GM21447 (cell line): ENCODE results near the gene SQOR.

Source experiments
- ATAC-seq: cut with Tn5 transposase; IDR thresholded peaks from one replicate; pipeline ENCODE4 v1.9.1; 2021; ENCODE audit not compliant: unreplicated experiment

Gene SQOR

DNA sequence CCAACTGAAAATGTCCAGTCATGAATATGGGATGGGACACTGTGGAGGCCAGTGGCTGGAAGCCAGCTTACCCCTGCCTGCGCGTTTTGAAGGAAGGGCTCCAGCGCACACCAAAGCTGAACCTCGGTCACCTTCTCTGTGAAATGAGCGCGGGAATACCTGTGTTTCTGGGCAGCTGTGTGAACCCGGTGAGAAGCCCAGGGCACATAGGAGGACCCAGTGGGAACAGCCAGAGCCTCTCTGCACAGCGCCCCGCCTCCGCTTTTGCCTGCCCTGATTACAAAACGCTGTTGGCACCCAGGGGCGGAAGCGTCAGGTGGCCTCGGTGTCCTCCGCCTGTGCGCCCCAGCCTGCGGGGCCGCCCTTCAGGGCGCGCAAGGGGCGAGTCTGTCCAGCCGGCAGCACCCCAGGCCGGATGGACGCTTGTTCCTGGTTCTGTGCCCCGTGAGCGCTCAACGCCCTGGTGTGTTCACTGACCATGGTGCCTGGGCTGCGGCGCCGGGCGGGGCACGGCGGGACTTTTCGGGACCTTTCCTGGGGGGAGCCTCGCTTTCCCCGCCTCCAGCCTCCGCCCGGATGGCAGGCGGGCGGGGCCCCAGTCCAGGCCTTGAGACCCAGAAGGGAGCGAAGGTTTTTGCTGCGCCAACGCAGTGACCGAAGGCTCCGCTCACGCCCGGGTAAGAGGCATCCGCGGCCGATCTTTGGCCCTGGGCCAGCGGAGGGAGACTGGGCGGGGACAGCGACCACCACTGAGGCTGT, at the start of gene SQOR:
SQOR (plus strand) TSS at position 598 of the 759 bp plus-strand sequence. CDS start 23,895 bp downstream, outside the sequence.
- ATAC-seq: peak; percentile 61

DNA sequence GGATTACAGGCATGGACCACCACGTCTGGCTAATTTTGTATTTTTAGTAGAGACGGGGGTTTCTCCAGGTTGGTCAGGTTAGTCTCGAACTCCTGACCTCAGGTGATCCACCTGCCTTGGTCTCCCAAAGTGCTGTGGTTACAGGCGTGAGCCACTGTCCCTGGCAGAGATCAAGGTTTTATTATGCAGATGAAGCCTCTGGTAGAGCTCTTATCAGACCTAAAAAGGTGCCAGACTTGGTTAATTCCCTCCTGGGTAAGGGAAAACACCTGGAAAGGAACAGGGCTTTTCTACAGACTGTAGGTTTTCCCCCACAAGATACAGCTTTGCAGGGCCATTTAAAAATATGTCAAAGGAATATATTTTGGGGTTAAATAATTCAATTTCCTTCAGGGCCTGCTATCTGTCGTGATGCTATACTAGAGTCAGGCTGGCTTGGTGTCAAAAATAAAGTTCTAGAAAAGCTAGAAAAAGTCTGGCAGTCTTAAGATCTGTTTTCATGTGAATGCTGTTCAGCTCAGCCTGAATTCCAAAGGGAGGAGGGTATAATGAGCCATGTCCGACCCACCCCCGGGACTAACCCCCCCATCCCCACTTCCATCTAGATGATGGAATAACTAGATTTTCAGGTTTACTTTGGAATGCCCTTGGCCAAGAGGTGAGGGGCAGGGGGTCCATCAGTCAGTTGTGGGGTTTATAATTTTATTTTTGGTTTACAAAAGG, 49.6 kb upstream of the SQOR start:
- no peak for ATAC-seq

DNA sequence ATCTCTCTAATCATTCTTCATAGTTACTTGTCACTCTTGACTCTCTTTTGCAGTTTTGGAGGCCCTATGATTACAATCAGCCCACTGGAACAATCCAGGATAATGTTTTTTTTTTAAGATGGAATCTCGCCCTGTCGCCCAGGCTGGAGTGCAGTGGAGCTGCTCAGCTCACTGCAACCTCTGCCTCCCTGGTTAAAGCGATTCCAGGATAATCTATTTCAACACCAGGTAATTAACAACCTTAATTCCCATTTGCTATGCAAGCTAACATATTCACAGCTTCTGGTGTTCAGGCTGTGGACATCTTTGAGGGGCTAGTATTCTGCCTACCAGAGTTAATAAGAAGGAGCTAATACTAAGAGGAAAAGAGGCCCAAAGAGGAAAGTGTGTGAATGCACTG, 48.7 kb upstream of the SQOR start:
- ATAC-seq: no peak

DNA sequence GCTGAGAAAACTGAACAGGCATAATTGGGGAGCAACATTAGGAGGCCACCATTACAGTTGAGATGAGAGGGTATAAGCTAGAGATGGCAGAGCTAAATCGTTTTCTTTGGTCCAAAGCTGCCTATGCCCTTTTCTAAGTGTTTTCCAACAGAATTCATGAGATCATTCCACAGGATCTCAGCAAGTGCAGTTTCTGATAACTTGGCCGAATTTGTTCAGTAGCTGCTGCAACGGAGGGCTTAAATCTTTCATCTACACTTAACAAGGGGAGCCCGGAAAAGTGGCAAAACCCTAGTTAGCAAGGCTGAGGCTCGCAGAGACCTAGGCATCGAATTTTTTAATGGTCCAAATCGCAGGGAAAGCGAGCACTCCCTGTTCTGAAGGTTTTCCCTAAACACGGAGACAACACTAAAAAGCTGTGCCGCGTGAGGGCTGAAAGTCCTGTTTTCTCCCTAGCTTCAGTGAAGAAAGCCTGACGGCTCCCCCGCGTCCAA, 48.2 kb upstream of the SQOR start:
- peak; percentile 4 for ATAC-seq

DNA sequence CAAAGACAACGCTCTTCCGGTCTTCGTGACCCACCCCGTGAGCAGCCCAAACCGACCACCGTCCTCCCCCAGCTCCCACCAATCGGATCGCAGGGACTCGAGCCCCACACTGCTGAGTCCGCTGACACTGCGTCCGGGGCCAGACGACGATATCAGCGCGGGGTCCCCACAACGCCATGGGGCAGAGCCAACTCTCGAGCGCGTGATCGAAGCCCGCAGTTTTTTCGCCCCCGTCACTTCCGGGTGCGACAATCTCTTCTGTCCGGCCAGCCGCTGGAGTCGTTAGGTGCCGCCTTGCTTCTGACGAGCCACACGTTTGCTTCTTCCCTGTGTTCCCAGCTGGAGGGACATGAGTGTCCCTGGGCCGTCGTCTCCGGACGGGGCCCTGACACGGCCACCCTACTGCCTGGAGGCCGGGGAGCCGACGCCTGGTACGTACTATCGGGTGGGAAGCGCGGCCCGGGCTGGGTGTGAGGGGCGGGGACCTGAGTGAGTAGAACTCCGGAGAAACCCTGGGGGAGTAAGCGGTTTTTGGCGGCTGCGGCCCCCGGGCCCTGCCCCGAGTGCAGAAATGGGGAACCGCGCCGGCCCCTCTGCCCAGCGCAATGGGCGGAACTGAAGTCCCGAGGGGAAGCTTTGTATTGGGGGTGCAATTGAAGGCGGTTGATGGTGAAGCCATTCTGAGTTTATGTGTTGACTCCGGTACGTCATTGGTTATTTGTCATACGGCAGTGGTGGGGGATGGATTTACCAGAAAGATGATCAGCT, 47.5 kb upstream of the SQOR start, which contains the start of gene BLOC1S6:
BLOC1S6 (plus strand) TSS at position 285 of the 768 bp plus-strand sequence; CDS start at position 350, 65 bp downstream.
- peak; percentile 76 for ATAC-seq

DNA sequence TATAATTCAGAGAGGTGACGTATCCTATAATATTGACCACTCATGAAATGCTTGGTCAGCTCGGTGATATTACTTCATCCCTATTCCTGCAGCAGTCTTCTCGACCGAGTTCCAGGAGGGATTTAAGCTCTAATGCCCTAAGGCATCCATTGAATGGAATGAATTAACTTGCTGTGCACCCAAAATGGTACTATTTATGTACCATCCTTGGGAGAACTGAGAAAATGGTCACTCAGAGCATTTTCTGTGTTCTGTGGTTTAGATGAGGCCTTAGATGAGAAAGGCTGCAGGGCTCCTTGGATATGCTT, 47.0 kb upstream of the SQOR start:
- no peak for ATAC-seq

DNA sequence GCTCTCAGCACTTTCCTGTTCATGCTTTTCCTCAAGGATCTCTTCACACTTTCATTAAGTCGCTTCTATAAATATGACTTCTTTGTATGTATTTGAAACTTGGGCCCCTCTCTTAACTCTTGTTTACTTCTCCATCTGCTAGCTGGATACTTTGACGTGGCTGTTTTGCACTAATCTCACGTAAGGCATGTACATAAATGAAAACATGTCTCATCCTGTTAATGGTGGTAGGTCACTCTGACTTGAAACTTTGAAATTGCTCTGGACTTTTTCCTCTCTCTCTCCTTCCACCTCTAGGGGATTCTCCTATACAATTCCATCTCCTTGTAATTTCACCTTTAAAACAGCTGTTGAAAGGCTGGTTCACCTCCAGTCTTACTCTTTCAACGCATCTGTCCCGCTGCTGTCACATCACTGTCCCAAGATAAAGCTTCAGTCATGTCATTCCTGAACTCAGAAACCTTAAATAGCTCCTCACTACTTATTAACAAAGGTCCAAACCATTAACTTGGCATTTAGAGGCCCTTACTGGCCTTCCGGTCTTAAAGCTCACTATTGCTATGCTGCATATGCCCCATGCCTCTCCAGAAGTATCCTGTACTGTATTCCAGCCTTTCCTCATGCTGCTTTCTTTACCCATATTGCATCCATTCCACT, 46.5 kb upstream of the SQOR start:
- ATAC-seq: no peak

DNA sequence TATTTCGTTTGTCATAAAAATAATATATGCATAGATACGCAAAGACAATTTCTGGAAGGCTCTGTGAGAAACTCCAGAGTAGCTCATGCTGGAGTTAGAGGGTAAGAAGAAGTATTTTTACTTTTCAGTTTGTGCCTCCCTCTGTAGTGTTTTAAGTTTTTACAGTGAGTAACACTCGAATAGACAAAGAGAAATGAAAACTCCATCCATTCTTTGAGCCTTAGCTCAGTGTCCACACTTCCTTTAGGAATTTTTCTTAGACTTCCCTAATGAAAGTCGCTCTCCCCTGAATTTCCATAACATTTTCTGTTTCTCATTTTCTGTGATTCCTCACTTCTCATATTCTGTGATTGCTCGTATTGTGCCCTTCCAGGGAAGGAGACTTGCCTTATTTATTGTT, 45.6 kb upstream of the SQOR start:
- no peak for ATAC-seq

DNA sequence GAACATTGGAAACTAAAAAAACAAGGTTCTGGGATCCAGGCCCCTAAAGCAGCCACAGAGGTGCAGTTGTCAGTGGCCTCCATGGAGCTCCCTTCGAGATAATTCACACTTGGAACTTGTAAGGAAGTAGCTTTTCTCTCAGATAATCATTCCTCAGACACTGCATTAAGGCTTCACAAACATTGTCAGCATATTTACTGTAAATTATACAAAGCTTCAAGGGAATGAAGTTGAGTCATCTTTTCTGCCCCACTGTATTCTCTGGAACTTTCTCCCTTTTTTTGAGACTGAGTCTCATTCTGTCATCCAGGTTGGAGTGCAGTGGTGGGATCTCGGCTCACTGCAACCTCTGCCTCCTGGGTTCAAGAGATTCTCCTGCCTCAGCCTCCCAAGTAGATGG, 40.5 kb upstream of the SQOR start:
- no peak for ATAC-seq

DNA sequence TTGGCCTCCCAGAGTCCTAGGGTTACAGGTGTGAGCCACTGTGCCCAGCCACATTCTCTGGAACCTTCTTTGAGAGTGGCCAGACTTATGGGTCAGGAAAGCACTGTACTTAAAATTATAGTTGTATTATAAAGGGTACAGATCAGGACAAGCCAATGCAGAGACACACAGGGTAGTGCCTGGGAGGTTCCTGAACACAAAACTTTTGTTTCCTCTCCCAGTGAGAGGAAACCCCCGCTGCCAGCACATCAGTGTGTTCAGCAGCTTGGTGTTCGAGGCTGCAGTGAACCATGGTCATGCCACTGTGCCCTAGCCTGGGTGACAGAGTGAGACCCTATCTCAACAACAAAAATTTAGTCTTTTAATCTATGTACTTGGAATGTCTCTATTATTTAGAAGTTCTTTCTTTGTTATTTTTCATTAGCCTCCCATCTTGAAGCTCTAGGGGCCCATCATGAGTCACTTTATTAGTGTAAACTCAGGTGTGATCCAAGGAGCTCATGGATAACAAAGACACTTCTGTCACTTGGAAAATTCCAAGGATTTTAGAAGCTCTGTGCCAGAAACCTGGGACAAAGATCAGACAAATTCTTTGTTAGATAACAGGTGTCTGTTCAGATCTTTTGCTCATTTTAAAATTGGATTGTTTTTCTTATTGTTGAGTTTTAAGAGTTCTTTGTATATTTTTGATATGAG, 39.8 kb upstream of the SQOR start:
- ATAC-seq: no peak

DNA sequence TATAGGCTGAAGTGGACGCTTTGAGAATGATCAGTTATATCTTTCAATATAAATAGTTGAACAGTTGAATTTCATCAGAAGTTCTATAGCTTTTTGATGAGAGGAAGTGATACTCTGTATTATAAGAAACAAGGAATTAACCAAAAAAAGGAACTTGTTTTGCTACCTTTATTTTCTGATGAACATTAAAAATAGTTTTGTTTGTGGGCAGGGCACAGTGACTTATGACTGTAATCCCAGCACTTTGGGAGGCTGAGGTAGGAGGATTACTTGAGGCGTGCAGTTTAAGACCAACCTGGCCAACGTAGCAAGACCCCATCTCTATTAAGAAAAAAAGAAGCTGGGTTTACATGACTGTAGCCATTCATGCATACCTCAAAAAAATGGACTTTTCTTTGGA, 30.9 kb upstream of the SQOR start:
- ATAC-seq: no peak

DNA sequence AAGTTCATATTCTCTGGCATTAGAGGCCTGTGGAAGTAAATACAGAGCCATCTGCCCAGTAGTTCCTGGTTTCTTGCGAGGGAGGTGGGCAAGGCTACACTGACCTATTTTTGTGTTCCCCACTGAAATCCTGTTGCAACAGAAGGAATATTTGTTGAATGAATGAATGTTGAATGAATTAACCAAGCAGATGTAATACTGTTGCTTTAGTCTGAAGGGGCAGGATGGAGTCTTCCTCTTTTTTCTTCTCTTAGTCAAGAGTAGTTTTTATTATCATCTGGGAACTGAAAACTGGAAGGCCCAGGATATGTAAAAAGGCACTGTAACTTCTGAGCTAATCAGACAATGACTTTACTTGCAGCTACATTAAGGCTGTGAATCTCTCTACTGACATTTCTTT, 30.5 kb upstream of the SQOR start:
- ATAC-seq: no peak

DNA sequence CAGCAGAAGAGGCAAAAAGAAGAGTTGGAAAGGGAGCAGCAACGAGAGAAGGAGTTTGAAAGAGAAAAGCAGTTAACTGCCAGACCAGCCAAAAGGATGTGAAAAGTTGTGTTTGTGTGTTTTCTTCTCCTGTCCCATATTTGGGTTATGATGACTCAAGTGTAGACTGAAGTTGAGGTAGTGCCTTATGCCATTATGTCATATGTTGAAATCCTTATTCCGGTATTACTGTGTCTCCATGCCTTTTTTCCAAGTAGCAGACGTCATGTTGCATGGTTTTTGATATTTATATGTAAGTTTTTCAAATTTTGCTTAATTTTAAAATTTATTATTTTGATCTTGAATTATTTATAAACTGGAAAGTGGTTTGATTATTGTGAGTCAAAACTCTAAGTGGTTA, 28.4 kb upstream of the SQOR start:
- ATAC-seq: no peak

DNA sequence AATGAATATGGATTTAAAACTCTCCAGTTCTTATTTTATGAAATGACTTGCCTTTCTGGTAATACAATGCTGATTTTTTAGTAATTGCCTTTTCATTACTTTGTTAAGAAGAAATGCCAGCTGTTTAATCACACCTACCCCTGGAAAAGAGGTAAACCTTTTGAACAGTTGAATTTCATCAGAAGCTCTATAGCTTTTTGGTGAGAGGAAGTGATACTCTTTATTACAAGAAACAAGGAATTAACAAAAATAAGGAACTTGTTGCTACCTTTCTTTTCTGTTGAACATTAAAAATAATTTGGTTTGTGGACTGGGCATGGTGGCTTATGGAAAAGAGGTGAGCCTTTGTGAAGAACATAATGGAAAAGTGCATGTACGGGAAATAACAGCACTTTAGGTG, 28.0 kb upstream of the SQOR start:
- ATAC-seq: no peak

DNA sequence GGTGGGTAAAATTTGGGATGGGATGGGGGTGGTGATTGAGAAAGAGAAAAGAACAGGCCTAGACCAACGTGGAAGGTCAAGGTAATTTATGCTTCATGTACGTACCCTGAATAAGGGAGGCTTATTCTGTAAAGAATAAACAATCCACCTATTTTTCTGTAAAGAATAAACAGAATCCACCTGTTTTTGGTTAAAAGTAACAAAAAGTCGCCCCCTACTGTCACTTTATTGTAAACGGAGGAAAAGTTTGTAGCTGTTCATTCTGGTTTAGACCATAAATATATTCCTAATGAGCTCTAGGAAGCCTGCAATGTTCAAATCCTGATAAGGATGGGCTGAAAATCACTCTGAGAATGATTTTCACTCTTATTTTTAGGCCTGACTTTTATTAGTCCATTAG, 23.5 kb upstream of the SQOR start:
- ATAC-seq: no peak

DNA sequence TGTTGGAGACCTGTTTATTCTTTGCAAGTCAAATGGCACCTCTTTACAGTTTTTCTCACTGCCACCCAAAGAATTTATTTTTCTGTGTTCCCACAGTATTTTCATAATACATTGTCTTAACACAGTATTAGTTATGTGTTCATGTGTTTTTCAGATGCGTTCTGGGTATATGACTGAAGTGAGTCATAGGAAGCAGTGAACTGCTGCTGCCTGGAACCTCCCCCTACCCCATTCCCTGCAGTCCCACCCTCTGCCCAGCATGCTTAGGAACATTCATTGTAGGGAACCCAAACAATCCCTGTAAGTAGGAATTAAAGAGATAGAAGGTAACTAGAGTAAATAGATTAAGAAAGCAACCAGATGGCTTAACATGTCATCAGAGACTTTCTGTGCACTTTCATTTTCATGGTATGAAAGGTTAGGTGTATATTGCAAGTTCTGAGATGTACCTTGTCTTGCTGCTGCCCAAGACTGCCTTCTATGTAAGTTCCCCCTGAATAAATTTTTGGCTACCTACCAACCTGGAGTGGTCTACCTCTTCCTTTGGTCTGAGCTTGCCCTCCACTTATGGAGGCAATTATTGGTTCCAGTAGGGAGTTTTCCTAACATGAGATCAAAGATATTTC, 21.9 kb upstream of the SQOR start:
- ATAC-seq: no peak

DNA sequence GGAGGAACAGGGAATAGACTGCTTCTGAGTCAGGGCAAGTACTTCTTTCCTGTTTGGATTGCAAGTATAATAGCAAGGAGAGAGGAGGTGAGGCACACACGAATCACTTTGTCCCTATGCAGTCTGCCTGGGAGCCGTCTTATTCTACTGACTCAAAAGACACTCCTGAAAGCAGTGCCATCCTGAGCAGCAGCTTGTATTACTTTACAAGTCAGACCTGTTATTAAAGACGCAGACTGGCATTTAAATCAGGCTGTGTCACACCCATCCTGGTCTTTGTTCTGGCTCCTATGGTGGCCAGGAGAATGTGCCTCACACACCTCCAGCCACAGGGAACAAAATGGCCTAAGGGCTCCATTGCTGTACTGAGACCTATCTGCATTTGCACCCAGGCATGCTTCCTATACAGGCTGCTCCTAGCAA, 17.9 kb upstream of the SQOR start:
- ATAC-seq: no peak

DNA sequence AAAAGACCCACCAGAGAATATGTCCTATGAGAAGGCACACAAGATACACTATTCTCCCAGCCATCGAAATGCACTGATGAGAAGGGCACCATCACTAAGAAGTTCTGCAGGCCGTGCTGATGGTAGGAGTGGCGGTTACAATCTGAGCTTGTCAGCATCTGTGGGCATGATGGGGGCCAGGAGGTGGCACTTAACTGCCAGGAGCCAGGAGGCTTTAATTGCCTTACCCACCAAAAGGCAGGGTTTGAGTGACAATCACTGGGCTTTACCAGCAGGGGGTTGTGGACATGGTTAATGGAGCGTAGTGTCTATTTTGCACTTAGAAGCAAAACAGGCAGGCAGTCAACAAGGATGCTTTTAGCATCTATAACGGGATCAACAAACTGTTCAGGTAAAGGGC, 16.0 kb upstream of the SQOR start:
- no peak for ATAC-seq

DNA sequence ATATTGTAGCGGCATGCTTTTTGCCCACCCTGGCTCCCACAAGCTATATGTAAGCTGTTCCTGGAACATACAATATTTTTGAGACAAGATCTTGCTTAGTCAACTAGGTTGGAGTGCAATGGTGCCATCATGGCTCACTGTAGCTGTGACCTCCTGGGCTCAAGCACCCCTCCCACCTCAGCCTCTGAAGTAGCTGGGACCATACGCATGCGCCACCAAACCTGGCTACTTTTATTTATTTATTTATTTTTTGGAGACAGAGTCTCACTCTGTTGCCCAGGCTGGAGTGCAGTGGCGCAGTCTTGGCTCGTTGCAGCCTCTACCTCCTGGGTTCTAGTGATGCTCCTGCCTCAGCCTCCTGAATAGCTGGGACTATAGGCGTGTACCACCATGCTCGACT, 6.7 kb upstream of the SQOR start:
- no peak for ATAC-seq
